ENCODE measurements around the gene MRPL18.
"Not testable (repeated sequence)": the region's sequence is repeated elsewhere in the genome, so short reads cannot be mapped to it uniquely, and the experiment has no call there.

MRPL18 gene

DNA sequence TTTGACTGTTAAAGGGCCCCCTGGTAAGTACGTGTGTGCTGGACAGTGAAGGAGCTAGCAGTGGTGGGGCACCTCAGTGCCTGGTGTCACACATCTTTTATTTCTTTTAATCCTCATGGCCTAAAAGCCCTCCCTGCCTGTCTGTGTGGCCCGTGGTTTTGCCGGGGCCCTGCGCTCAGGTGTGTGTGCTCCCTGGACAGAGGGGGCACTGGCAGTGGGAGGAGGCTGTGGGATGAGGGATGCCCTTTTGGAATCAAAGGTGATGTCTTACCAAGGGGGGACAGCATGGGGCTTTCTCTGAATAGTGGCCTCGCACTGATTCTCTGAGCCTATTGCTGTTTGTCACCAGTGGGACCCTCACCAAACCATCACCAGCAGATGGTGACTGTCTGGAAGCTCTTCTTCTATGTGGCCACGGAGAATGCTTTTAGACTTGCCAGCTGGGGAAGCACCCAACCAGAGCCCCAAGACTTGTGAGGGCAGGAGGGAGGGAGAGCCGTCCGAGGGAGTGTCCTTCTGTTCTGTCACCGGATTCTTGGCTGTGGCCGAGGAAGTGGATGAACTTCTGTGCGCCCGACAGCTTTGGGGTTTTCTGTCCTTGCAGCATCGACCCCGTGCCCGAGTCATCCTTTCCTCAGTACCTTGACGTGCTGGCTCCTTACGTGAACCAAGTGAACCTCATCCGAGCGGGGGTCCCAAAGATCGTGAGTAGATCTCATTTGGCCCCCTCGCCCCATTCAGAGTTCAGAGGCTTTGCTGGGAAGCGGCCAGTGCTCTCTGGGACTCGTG is 27.9 kb downstream of the MRPL18 start:
- no peak for DNase-seq

GRCh38 chr6:159819098-159819497 is 28.8 kb downstream of the MRPL18 start:
- DNase-seq, result no peak

- no peak for DNase-seq
Measured at GRCh38 chr6:159819932-159820640, 29.8 kb downstream of the MRPL18 start.

DNA sequence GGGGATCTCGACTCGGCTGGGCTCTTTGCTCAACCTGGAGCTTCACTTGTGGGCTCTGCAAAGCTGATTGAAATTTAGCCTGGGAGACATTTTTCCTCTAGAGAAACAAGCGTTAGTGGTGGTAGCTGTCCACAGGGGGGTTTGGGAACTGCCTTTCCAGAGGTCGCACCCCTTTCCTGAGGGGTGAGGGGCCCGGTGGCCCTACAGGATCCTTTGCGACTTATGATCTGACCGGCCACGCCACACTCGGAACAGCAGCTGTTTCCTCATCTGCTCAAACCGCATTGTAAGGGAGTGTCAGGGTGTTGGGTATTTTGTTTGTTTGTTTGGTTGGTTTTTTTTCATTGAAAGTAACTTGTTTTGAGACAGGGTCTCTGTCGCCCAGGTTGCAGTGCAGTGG is 30.9 kb downstream of the MRPL18 start:
- DNase-seq, result no peak

DNA sequence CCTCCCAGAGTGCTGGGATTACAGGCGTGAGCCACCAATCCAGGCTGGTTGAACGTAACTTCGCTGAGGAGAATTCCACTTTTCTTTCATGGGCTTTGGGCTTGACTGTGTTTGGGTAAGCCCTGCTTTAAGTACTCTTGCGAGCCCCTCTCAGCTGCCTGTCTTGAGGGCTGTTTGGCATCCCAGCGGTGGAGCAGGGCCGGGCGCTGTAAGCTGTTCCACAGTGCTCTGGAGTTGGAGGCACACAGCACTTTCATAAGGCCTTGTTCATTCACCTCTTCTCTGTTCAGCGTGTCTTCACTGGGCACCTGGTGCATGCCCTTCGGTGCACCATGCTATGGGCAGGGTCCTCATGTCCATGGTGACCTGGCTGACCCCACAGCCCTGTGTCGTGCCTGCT is 31.5 kb downstream of the MRPL18 start:
- DNase-seq, result no peak

DNA sequence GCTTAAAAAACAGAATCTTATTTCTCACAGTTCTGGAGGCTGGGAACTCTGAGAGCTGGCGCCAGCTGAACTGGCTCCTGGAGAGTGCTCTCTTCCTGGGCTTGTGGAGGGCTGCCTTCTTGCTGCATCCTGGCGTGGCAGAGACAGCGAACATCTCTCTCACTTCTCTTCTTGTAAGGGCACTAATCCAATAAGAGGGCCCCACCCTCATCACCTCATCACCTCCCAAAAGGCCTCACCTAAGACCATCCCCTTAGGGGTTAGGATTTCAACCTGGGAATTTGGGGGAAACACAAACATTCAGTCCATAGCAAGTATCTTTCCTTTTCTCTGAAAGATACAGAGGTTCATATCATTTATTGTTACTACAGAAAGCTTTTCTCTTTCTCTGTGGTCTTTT is 33.7 kb downstream of the MRPL18 start:
- no peak for DNase-seq

DNA sequence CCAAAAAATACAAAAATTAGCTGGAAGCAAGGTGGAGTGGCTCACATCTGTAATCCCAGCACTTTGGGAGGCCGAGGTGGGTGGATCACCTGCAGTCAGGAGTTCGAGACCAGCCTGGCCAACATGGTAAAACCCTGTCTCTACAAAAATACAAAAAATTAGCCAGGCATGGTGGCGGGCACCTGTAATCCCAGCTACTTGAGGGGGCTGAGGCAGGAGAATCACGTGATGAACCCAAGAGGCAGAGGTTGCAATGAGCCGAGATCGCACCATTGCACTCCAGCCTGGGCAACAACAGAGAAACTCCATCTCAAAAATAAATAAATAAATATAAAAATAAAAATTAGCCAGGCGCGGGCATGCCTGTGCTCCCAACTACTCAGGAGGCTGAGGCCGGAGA is 34.4 kb downstream of the MRPL18 start:
- DNase-seq, result not testable (repeated sequence)

DNA sequence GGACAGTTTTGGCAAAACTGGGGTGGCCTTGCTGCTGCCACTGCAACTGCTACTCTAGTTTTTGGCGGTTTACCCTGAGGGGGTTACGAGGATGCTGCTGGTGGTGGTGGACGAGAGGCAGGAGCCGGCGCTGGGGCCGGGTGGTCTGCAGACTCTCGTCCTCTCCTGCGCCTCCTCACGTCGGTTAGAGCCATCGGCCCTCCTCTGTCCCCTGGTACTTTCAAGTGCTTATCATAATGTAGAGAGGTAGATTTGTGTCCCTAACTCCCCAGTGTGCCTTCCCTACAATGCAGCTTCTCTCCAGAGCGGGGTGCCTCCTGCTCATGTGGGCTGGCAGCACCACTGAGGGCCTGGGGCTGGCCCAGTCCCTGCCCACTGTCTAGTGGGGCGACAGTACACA is 35.7 kb downstream of the MRPL18 start:
- DNase-seq, result no peak

DNA sequence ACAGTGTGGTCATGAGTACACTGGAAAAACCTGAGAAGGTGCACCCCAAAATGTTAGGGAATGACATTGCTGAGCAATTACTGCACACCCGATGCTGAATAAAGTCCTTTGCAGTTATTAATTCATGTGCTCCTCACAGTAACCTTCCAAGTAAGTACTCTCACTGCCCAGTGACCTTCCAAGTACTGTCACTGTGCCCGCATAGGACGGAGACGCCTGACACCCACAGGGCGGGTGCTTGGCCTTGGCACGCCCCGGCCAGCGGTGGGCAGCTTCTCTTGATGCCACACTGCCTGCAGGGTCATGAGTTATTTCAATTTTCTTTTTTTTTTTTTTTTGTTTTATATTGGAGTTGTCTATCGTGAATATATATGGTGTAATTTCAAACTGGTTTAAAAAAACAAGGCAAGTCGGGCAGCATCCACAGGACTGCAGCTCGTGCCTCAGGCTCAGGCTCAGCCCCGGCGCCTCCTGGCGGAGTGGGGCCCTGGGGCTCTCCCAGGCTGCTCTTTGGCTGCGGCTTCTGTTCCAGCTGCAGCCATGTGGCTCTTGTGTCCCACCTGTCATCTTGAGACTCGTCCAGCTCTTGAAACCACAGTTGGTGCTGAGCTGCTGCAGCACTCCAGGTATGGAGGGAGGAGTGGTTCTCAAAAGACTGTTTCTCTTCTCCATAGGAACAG is 36.8 kb downstream of the MRPL18 start:
- DNase-seq, result peak; percentile 27

GRCh38 chr6:159828074-159828473 is 37.8 kb downstream of the MRPL18 start:
- peak; percentile 30 for DNase-seq

- DNase-seq, result no peak
Measured at GRCh38 chr6:159829526-159829925, 39.3 kb downstream of the MRPL18 start.

GRCh38 chr6:159830501-159831372 is 40.5 kb downstream of the MRPL18 start:
- DNase-seq, result no peak

DNA sequence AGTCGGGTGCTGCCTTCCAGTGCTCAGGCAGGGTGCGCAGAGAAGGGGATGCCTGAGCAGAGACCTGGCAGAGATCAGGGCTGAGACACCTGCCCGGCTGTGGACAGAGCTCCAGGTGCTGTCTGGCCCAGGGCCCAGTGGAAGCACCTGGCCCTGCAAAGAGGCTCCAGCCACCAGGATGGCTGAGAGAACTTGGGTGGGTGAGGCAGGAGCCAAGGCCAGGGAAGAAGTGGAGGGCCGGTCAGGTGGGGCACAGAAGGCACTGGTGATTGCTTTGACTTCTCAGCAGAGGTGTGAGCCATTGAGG is 41.1 kb downstream of the MRPL18 start:
- DNase-seq, result peak; percentile 11

DNA sequence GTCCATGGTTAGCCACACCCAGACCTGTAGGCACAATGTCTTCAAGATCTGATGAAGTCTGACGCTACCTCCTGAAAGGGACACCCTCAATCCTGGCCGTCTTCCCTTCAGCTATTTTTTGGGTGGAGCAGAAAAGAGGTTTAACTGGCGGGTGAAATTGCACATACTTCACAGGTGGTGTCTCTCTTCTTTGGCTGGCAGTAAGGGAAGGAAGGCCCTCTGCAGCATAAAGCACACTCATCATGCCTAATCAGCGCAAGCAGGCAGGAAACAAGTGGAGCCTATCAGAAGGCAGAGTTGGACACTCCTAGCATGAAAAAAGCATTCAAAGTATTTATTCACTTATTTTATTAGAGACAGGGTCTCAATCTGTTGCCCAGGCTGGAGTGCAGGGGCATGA is 42.7 kb downstream of the MRPL18 start:
- no peak for DNase-seq

GRCh38 chr6:159833556-159833955 is 43.3 kb downstream of the MRPL18 start:
- DNase-seq, result no peak

DNA sequence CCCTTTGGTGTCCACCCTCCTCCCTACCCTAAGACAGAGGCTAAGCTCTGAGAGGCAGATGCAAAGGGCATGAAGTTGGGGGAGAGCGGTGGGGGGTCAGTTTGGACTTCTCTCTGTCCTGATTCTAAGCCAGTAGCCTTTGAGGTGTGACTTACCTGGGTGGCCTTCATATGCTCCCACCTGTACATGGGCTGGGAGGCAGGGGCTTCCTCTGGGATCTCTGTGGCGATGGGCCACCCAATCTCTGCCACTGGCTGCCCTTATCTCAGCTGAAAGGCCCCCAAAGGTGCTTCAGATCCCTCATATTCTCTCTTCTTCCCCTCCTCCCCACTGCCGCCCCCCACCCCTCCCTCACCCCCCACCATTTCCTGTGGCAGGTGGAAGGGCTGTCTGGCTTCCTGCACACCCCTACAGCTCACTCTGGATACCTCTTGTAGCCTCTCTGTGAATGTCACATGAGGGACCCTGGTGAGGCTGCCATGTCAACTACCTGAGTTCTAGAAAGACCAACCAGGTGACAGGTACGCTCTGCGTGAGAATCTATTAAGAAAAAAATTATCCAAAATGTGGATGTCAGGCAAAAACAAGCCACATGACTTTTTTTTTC is 43.8 kb downstream of the MRPL18 start:
- DNase-seq, result no peak

- DNase-seq, result no peak
Measured at GRCh38 chr6:159836718-159837490, 46.6 kb downstream of the MRPL18 start.

DNA sequence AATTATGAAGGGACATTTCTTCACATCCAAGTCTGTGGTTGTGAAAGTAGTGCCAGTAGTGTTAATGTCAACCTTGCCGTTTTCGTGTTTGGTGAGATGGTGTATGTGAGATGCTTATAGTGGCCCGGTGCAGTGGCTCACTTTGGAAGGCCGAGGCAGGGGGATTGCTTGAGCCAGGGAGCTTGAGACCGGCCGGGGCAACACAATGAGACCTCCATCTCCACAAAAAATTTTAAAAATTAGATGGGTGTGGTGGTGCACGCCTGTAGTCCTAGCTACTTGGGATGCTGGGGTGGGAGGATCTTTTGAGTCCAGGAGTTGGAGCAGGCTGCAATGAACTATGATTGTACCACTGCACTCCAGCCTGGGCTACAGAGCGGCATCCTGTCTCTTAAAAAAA is 47.2 kb downstream of the MRPL18 start:
- DNase-seq, result no peak

DNA sequence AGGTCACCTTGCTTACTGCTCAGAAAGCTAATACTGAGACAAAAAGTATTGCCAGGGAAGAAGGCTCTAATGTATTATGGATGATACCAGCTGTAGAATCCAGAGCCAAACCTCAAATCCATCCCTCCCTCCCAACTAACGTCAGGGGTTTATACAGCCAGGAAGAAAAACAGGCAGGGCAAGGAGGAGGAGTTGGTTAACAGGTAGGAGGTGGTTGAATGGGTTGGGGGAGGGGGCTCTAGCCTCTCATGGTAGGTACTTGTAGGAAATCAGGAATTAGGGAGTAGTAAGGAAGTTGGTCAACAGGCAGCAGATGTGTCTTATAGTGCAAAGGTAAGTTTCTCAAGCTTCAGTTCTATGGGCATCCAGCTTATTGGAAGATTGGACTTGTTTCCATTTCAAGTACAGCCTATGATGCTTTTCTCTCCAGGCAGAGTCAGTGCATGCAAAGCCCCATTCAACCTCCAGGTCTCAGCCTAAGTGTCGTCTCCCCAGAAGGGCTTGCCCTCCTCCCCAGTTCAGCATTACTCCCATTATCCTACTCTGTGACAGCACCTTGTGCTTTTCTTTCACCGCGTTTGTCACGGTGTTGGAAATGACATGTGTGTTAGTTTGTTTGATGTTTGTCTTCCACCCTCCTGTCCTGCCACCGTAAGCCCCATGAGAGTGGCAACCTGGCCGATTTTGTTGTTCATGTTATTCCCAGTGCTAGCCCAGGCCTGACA is 47.9 kb downstream of the MRPL18 start:
- no peak for DNase-seq

DNA sequence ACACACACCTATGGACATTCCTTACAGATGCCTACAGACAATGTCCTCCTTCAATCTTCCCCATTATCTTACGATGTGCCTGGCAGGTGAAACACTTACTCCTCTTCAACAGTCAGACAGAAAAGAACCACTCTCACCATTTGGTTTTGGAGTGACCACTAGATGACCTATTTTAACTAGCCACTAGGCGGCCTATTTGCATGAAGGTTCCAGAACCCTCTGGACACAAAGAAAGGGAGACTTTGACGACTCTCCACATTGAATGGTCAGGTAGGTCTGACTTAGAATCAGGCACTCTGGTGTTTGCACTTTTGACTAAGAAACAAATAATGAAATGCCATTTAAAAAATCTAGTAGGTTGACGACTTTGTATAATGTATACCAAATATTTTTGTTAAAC is 51.8 kb downstream of the MRPL18 start:
- peak; percentile 32 for DNase-seq
